ENCODE measurements around the gene CHML. TPM values are rescaled to one million over a fixed set of nuclear protein-coding genes. Genes with fewer than 3 reads are reported as not detected.

CHML gene
- total RNA-seq, 4 donors from 2014 or later, result 8.0 to 14.3 (median 12.1) TPM

- H3K27me3 ChIP-seq, result no peaks in the 10 kb centered on the region
- TF ChIP-seq POLR2AphosphoS5 (IDR thresholded peaks at IDR 0.05), result no peak
- no peak for DNase-seq (ENCODE audit: low spot score in 2 of 2)
- H3K4me1 ChIP-seq, result peaks cover 13% of the 10 kb centered on the region
- no peak overlapping the region for H3K4me3 ChIP-seq
- 33% methylated on average over 3 of the region's 3 CpGs for WGBS
- H3K36me3 ChIP-seq, result no peaks in the 10 kb centered on the region
- no peak overlapping the region for H3K27ac ChIP-seq
- H3K9me3 ChIP-seq, result no peaks in the 10 kb centered on the region
Observed at GRCh38 chr1:241608379-241609033, 31.7 kb downstream of the CHML start.

GRCh38 chr1:241607497-241607896, 32.7 kb downstream of the CHML start:
- H3K27me3 ChIP-seq, result no peaks in the 10 kb centered on the region
- H3K27ac ChIP-seq, result no peak overlapping the region
- no peaks in the 10 kb centered on the region for H3K9me3 ChIP-seq
- TF ChIP-seq EP300 (IDR thresholded peaks at IDR 0.05) (no peak), CTCF (IDR thresholded peaks at IDR 0.05) (no peak), POLR2A (IDR thresholded peaks at IDR 0.05) (no peak), POLR2AphosphoS5 (IDR thresholded peaks at IDR 0.05) (no peak)
- no peak overlapping the region for H3K4me3 ChIP-seq
- peaks cover 12% of the 10 kb centered on the region for H3K4me1 ChIP-seq
- DNase-seq (ENCODE audit: low spot score in 2 of 2), result no peak
- H3K36me3 ChIP-seq, result no peaks in the 10 kb centered on the region

GRCh38 chr1:241606544-241606943, 33.6 kb downstream of the CHML start:
- H3K27me3 ChIP-seq, result no peaks in the 10 kb centered on the region
- no peak overlapping the region for H3K4me3 ChIP-seq
- no peak overlapping the region for H3K27ac ChIP-seq
- no peak for DNase-seq (ENCODE audit: low spot score in 2 of 2)
- H3K9me3 ChIP-seq, result no peaks in the 10 kb centered on the region
- peaks cover 10% of the 10 kb centered on the region for H3K4me1 ChIP-seq
- no peaks in the 10 kb centered on the region for H3K36me3 ChIP-seq
- TF ChIP-seq POLR2A (IDR thresholded peaks at IDR 0.05), result no peak
- no peak for TF ChIP-seq EP300 (IDR thresholded peaks at IDR 0.05)
- TF ChIP-seq POLR2AphosphoS5 (IDR thresholded peaks at IDR 0.05), result no peak
- TF ChIP-seq CTCF (IDR thresholded peaks at IDR 0.05), result no peak
- WGBS, result 68% methylated on average over 5 of the region's 5 CpGs

GRCh38 chr1:241605146-241605805, 34.9 kb downstream of the CHML start:
- 81% methylated on average over 9 of the region's 9 CpGs for WGBS

GRCh38 chr1:241603731-241604245, 36.4 kb downstream of the CHML start:
- Histone ChIP-seq H3K4me1 (no peaks in the 10 kb centered on the region), H3K27me3 (no peaks in the 10 kb centered on the region), H3K9me3 (no peaks in the 10 kb centered on the region), H3K36me3 (no peaks in the 10 kb centered on the region), H3K27ac (no peak overlapping the region), H3K4me3 (no peak overlapping the region)
- no peak for DNase-seq (ENCODE audit: low spot score in 2 of 2)
- no peak for TF ChIP-seq CTCF (IDR thresholded peaks at IDR 0.05)
- 62% methylated on average over 3 of the region's 3 CpGs for WGBS

More at GRCh38 chr1:241605146-241605805, 34.9 kb downstream of the CHML start:
- no peak for TF ChIP-seq POLR2A (IDR thresholded peaks at IDR 0.05)
- TF ChIP-seq POLR2AphosphoS5 (IDR thresholded peaks at IDR 0.05), result no peak
- TF ChIP-seq EP300 (IDR thresholded peaks at IDR 0.05), result no peak
- no peak for TF ChIP-seq CTCF (IDR thresholded peaks at IDR 0.05)
- Histone ChIP-seq H3K27ac (no peak overlapping the region), H3K27me3 (no peaks in the 10 kb centered on the region), H3K4me3 (no peak overlapping the region), H3K4me1 (peaks cover 6% of the 10 kb centered on the region), H3K9me3 (no peaks in the 10 kb centered on the region), H3K36me3 (no peaks in the 10 kb centered on the region)
- no peak for DNase-seq (ENCODE audit: low spot score in 2 of 2)
